HFF-Myc (cell line): Measurements from ENCODE around the gene SLC2A13.
"Not testable (repeated sequence)": the region's sequence is repeated elsewhere in the genome, so short reads cannot be mapped to it uniquely, and the experiment has no call there.

Experiments
- DNase-seq: peaks from one replicate; pipeline ENCODE4 v3.0.0-alpha.2; 2011; ENCODE audit warnings: low read depth; ENCODE audit errors: extremely low read depth
- H3K4me3 ChIP-seq: replicated peaks from 2 replicates; pipeline ENCODE4 v1.5.1; 2011; ENCODE audit warnings: low read depth, mild to moderate bottlenecking, control low read depth, low read length
- CTCF ChIP-seq: IDR thresholded peaks from 2 replicates; pipeline ENCODE4 v1.5.1; 2012; ENCODE audit warnings: mild to moderate bottlenecking, low read depth, low read length, control low read depth; ENCODE audit errors: missing control alignments

Gene SLC2A13

GRCh38 chr12:39923364-39923763 lies 182.5 kb downstream of the SLC2A13 start:
- DNase-seq = no peak
- no peak for TF ChIP-seq CTCF

GRCh38 chr12:39922598-39922997 lies 183.3 kb downstream of the SLC2A13 start:
- not testable (repeated sequence) for H3K4me3 ChIP-seq, DNase-seq

More at GRCh38 chr12:39923364-39923763, 182.5 kb downstream of the SLC2A13 start:
- no peak overlapping the region for H3K4me3 ChIP-seq

- no peak for DNase-seq
- no peak for TF ChIP-seq CTCF
- H3K4me3 ChIP-seq = no peak overlapping the region
These were observed 185.2 kb downstream of the SLC2A13 start for GRCh38 chr12:39920647-39921046.

GRCh38 chr12:39920222-39920621 lies 185.7 kb downstream of the SLC2A13 start:
- TF ChIP-seq CTCF = no peak
- no peak overlapping the region for H3K4me3 ChIP-seq
- DNase-seq = no peak

GRCh38 chr12:39919790-39920189 lies 186.1 kb downstream of the SLC2A13 start:
- no peak overlapping the region for H3K4me3 ChIP-seq
- no peak for DNase-seq
- no peak for TF ChIP-seq CTCF

GRCh38 chr12:39915249-39915648 lies 190.6 kb downstream of the SLC2A13 start:
- DNase-seq = no peak
- TF ChIP-seq CTCF = no peak
- no peak overlapping the region for H3K4me3 ChIP-seq

- H3K4me3 ChIP-seq = no peak overlapping the region
- no peak for DNase-seq
- no peak for TF ChIP-seq CTCF
These were observed 193.5 kb downstream of the SLC2A13 start for GRCh38 chr12:39912211-39912980.
